ENCODE results near the gene DEPDC5. TPM values are rescaled to one million over a fixed set of nuclear protein-coding genes. Genes with fewer than 3 reads are reported as not detected.

Gene DEPDC5
- total and polyA plus RNA-seq, 9 of the 15 experiments (the other 6 are each of a cell fraction or from before 2014, with no cell fraction given) = 2.3 to 12.3 (median 10.7) TPM

- TF ChIP-seq ARID3B (CRISPR knock-in tag; IDR thresholded peaks at IDR 0.05; ENCODE audit: borderline replicate concordance) (no peak), HMGXB4 (CRISPR knock-in tag; IDR thresholded peaks at IDR 0.05) (no peak), ZNF644 (tag; IDR thresholded peaks at IDR 0.05; ENCODE audit: low read depth) (no peak), PKNOX1 (IDR thresholded peaks at IDR 0.05) (no peak), ZNF41 (CRISPR knock-in tag; conservative IDR thresholded peaks at IDR 0.05) (no peak), EGR1 (conservative IDR thresholded peaks at IDR 0.05) (peak; percentile 98), GABPB2 (CRISPR knock-in tag; conservative IDR thresholded peaks at IDR 0.05) (no peak), GMEB1 (CRISPR knock-in tag; IDR thresholded peaks at IDR 0.05) (no peak), MECOM (CRISPR knock-in tag; IDR thresholded peaks at IDR 0.05) (no peak), NFIC (IDR thresholded peaks at IDR 0.05) (0 out of 2 replicates have a peak, but pooled peaks have one; percentile 8), ETS2 (tag; IDR thresholded peaks at IDR 0.05; ENCODE audit: borderline replicate concordance, poor library complexity, severe bottlenecking) (no peak), ZNF740 (CRISPR knock-in tag; IDR thresholded peaks at IDR 0.05) (no peak), ZNF740 (tag; IDR thresholded peaks at IDR 0.05) (no peak), NFRKB (IDR thresholded peaks at IDR 0.05; ENCODE audit: low read depth) (no peak), CREM (IDR thresholded peaks at IDR 0.05; ENCODE audit: low read depth) (0 out of 2 replicates have a peak, but pooled peaks have one; percentile 35), ZNF263 (CRISPR knock-in tag; IDR thresholded peaks at IDR 0.05; ENCODE audit: borderline replicate concordance) (no peak), EHMT2 (IDR thresholded peaks at IDR 0.05) (no peak), ZNF316 (IDR thresholded peaks at IDR 0.05) (no peak), HLTF (IDR thresholded peaks at IDR 0.05) (no peak; the same call in 1 of the 2 replicates), ZNF444 (CRISPR knock-in tag; IDR thresholded peaks at IDR 0.05) (no peak), SAFB (IDR thresholded peaks at IDR 0.05; ENCODE audit: borderline replicate concordance, low read depth, low read length) (no peak), SRF (CRISPR knock-in tag; IDR thresholded peaks at IDR 0.05) (no peak), ZSCAN32 (CRISPR knock-in tag; IDR thresholded peaks at IDR 0.05) (no peak)
These were observed 4.0 kb upstream of the DEPDC5 start, which contains the start of gene PRR14L (continued) for GRCh38 chr22:31749636-31750364.

All from K562 (cell line).